CD4-positive, alpha-beta memory T cell (primary cell): Measurements from ENCODE around the gene AMN1. TPM values are rescaled to one million over a fixed set of nuclear protein-coding genes. Genes with fewer than 3 reads are reported as not detected.
"Not testable (repeated sequence)": the region's sequence is repeated elsewhere in the genome, so short reads cannot be mapped to it uniquely, and the experiment has no call there.

Experiments
- CTCF ChIA-PET: fragments of 350-600 bp; sonication (Branson Sonifier 250); formaldehyde crosslinking; loops from one replicate; lab custom pipeline; 2021; ENCODE audit warnings: inconsistent platforms; ENCODE audit not compliant: partially characterized antibody; lab: Charles Lee
- POLR2A ChIA-PET: fragments of 350-600 bp; sonication (Branson Sonifier 250); formaldehyde crosslinking; loops from one replicate; lab custom pipeline; 2021; ENCODE audit not compliant: partially characterized antibody; lab: Charles Lee
- DNase-seq, 5 donors: peaks; one replicate each; pipeline versions ENCODE4 v3.0.0 to v3.0.0-alpha.2; 2020 to 2022; ENCODE audit warnings: mixed read lengths in 1 of 5
- H3K27ac ChIP-seq: one replicate; pipeline ENCODE4 v1.7.0; 2013; ENCODE audit warnings: low read depth, low read length
- H3K27me3 ChIP-seq: 2 replicates; pipeline ENCODE4 v1.7.0; 2013; ENCODE audit warnings: mild to moderate bottlenecking, low read length, moderate library complexity; ENCODE audit not compliant: insufficient read depth
- H3K36me3 ChIP-seq: 2 replicates; pipeline ENCODE4 v1.7.0; 2013; ENCODE audit warnings: mild to moderate bottlenecking, low read length, moderate library complexity; ENCODE audit not compliant: insufficient read depth
- H3K4me1 ChIP-seq: 2 replicates; pipeline ENCODE4 v1.7.0; 2013; ENCODE audit warnings: mild to moderate bottlenecking, low read length, moderate library complexity; ENCODE audit not compliant: insufficient read depth
- H3K4me3 ChIP-seq, 2 donors: one replicate each; pipeline ENCODE4 v1.7.0; 2013; ENCODE audit warnings: low read length in 2 of 2, mild to moderate bottlenecking in 1 of 2
- H3K9me3 ChIP-seq, 2 donors: one replicate each; pipeline ENCODE4 v1.7.0; 2013; ENCODE audit warnings: low read length in 2 of 2, control low read depth in 1 of 2; ENCODE audit not compliant: control insufficient read depth in 1 of 2
- H3K27ac Mint-ChIP-seq, 7 donors: one replicate each; pipeline ENCODE4 v1.8.0; 2020 to 2021; ENCODE audit warnings: mixed read lengths in 7 of 7, mild to moderate bottlenecking in 6 of 7, inconsistent platforms in 3 of 7, moderate library complexity in 3 of 7
- H3K27me3 Mint-ChIP-seq, 2 donors: one replicate each; pipeline ENCODE4 v1.8.0; 2020 to 2021; ENCODE audit warnings: mixed read lengths in 2 of 2
- H3K36me3 Mint-ChIP-seq, 2 donors: one replicate each; pipeline ENCODE4 v1.8.0; 2020 to 2021; ENCODE audit warnings: mixed read lengths in 2 of 2, inconsistent platforms in 1 of 2, mild to moderate bottlenecking in 1 of 2
- H3K4me1 Mint-ChIP-seq, 4 donors: one replicate each; pipeline ENCODE4 v1.8.0; 2020 to 2021; ENCODE audit warnings: mixed read lengths in 4 of 4, mild to moderate bottlenecking in 1 of 4
- H3K4me3 Mint-ChIP-seq, 8 donors: one replicate each; pipeline ENCODE4 v1.8.0; 2020 to 2021; ENCODE audit warnings: mixed read lengths in 8 of 8, mild to moderate bottlenecking in 7 of 8, moderate library complexity in 6 of 8, inconsistent platforms in 3 of 8
- H3K9me3 Mint-ChIP-seq, 8 donors: one replicate each; pipeline ENCODE4 v1.8.0; 2020 to 2021; ENCODE audit warnings: mixed read lengths in 8 of 8, mild to moderate bottlenecking in 5 of 8, inconsistent platforms in 3 of 8, moderate library complexity in 1 of 8
- intact Hi-C: fragments of 100-400 bp; cut with micrococcal nuclease; formaldehyde crosslinking; loops from one replicate; pipeline ENCODE4 v1.15.1; 2023
- polyA plus RNA-seq, 2 donors: library from polyadenylated mRNA; unstranded; fragments of 300-500 nt; fragmentation: Illumina TruSeq; gene quantifications; one replicate each; pipeline ENCODE4 v1.2.3, GENCODE V29; 2021
- total RNA-seq, 2 experiments: library from RNA; stranded (reverse); gene quantifications; one replicate each; pipeline ENCODE4 v1.2.3, GENCODE V29; 2021

The AMN1 gene
- total and polyA plus RNA-seq, 4 experiments from 2014 or later = 9.6 to 18.4 (median 14.9) TPM

GRCh38 chr12:31736472-31736871, 7.7 kb upstream of the AMN1 start:
- H3K9me3 ChIP-seq = no peaks in the 10 kb centered on the region
- H3K27ac ChIP-seq = peak overlapping the region; percentile 39
- H3K4me3 ChIP-seq = no peak overlapping the region
- peak overlapping the region in 7 of 8 donors; percentile 13 to 63 (median 43) for H3K4me3 Mint-ChIP-seq
- peaks cover 35 to 74% (median 55%) of the 10 kb centered on the region in 4 donors for H3K4me1 Mint-ChIP-seq
- H3K36me3 ChIP-seq = no peaks in the 10 kb centered on the region
- peaks cover 53% of the 10 kb centered on the region for H3K4me1 ChIP-seq
- no peaks in the 10 kb centered on the region for H3K27me3 ChIP-seq
- DNase-seq = peak; percentile 72 to 92 (median 82)
- intact Hi-C loops = loop anchor here (1.0 kb wide), 1 partner anchor 160 kb away; no protein-coding TSS in a partner anchor
- H3K9me3 Mint-ChIP-seq = peaks cover 0 to 11% (median 0%) of the 10 kb centered on the region in 8 donors
- peak overlapping the region; percentile 90 to 98 (median 94) for H3K27ac Mint-ChIP-seq
- POLR2A ChIA-PET = interaction anchor here (2.1 kb wide), 1 partner anchor 8 kb away, joined by 13 read pairs; the partner anchor contains the start of gene AMN1
- H3K36me3 Mint-ChIP-seq = peaks cover 0 to 5% of the 10 kb centered on the region in 2 donors
- no peaks in the 10 kb centered on the region for H3K27me3 Mint-ChIP-seq
- CTCF ChIA-PET = interaction anchor here (0.7 to 1.1 kb wide), 2 partner anchors 10 to 138 kb away, joined by 3 read pairs; no protein-coding TSS in a partner anchor

DNA sequence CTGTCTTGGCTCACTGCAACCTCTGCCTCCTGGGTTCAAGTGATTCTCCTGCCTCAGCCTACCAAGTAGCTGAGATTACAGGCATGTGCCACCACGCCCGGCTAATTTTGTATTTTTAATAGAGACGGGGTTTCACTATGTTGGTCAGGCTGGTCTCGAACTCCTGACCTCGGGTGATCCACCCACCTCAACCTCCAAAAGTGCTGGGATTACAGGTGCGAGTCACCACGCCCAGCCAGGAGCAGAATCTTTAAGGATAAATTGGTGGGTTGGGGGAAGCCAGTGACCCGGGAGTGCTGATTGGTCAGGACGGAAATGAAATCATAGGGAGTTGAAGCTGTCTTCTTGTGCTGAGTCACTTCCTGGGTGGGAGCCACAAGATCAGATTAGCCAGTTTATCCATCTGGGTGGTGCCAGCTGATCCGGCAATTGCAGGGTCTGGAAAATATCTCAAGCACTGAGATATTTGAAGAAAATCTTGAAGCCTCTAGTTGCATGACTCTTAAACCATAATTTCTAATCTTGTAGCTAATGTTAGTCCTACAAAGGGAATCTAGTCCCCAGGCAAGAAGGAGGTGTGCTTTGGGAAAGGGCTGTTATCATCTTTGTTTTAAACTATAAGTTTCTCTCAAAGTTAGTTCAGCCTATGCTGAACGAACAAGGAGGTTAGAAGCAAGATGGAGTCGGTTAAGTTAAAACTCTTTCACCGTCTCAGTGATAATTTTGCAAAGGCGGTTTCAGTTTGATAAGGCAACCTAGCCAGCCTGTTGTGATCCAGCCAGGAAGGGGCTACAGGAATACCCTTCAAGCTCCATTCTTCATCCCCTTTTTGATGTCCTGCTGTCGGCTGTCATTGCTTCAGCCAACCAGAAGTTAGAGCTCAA, 5.0 kb upstream of the AMN1 start:
- H3K36me3 ChIP-seq, H3K27me3 ChIP-seq, H3K27me3 Mint-ChIP-seq, intact Hi-C loops, H3K9me3 ChIP-seq, H3K4me3 ChIP-seq, H3K27ac ChIP-seq: not testable (repeated sequence)
- H3K4me1 ChIP-seq = peaks cover 51% of the 10 kb centered on the region
- H3K36me3 Mint-ChIP-seq = peaks cover 16 to 18% of the 10 kb centered on the region in 2 donors
- ChIA-PET CTCF (interaction anchor here (0.9 to 1.4 kb wide), 7 partner anchors 13 to 226 kb away, joined by 3 to 5 read pairs (median 3); no protein-coding TSS in a partner anchor), POLR2A (interaction anchor here (0.6 to 5.4 kb wide), 10 partner anchors 9 to 227 kb away, joined by 3 to 32 read pairs (median 4); partner anchors contain the start of gene RESF1)
- peak overlapping the region; percentile 63 to 85 (median 79) for H3K27ac Mint-ChIP-seq
- peak overlapping the region in 6 of 8 donors; percentile 4 to 70 (median 31) for H3K4me3 Mint-ChIP-seq
- peaks cover 40 to 73% (median 55%) of the 10 kb centered on the region in 4 donors for H3K4me1 Mint-ChIP-seq
- DNase-seq = peak in 2 of 5 donors; percentile 34 to 77
- peaks cover 0 to 29% (median 13%) of the 10 kb centered on the region in 8 donors for H3K9me3 Mint-ChIP-seq

GRCh38 chr12:31732926-31733548, 4.2 kb upstream of the AMN1 start:
- DNase-seq = peak in 1 of 5 donors; percentile 47
- H3K4me1 Mint-ChIP-seq = peaks cover 35 to 75% (median 56%) of the 10 kb centered on the region in 4 donors
- no peaks in the 10 kb centered on the region for H3K9me3 ChIP-seq
- intact Hi-C loops = no loop called here
- no peaks in the 10 kb centered on the region for H3K27me3 Mint-ChIP-seq
- H3K27me3 ChIP-seq = no peaks in the 10 kb centered on the region
- no peaks in the 10 kb centered on the region for H3K36me3 ChIP-seq
- H3K27ac Mint-ChIP-seq = peak overlapping the region in 6 of 7 donors; percentile 0 to 82 (median 40)
- H3K4me1 ChIP-seq = peaks cover 54% of the 10 kb centered on the region
- ChIA-PET CTCF (interaction anchor here (0.8 to 1.2 kb wide), 5 partner anchors 23 to 227 kb away, joined by 3 to 4 read pairs (median 4); no protein-coding TSS in a partner anchor), POLR2A (interaction anchor here (0.7 to 5.4 kb wide), 9 partner anchors 16 to 228 kb away, joined by 3 to 32 read pairs (median 5); partner anchors contain the start of genes ETFBKMT and RESF1)
- peaks cover 16 to 21% of the 10 kb centered on the region in 2 donors for H3K36me3 Mint-ChIP-seq
- H3K27ac ChIP-seq = no peak overlapping the region
- peaks cover 0 to 29% (median 13%) of the 10 kb centered on the region in 8 donors for H3K9me3 Mint-ChIP-seq
- H3K4me3 ChIP-seq = no peak overlapping the region
- H3K4me3 Mint-ChIP-seq = peak overlapping the region in 6 of 8 donors; percentile 2 to 70 (median 37)

- intact Hi-C loops, H3K27me3 ChIP-seq, H3K36me3 ChIP-seq, H3K9me3 ChIP-seq, H3K27me3 Mint-ChIP-seq, DNase-seq, H3K27ac ChIP-seq, H3K4me3 ChIP-seq: not testable (repeated sequence)
- POLR2A ChIA-PET = interaction anchor here (0.9 to 5.4 kb wide), 7 partner anchors 12 to 228 kb away, joined by 3 to 32 read pairs (median 5); partner anchors contain the start of genes ETFBKMT and RESF1
- H3K27ac Mint-ChIP-seq = peak overlapping the region in 2 of 7 donors; percentile 84 to 100
- peak overlapping the region in 2 of 8 donors; percentile 63 to 99 for H3K4me3 Mint-ChIP-seq
- peaks cover 2 to 29% (median 15%) of the 10 kb centered on the region in 8 donors for H3K9me3 Mint-ChIP-seq
- peaks cover 37 to 71% (median 55%) of the 10 kb centered on the region in 4 donors for H3K4me1 Mint-ChIP-seq
- H3K4me1 ChIP-seq = peaks cover 52% of the 10 kb centered on the region
- peaks cover 24 to 25% of the 10 kb centered on the region in 2 donors for H3K36me3 Mint-ChIP-seq
- CTCF ChIA-PET = interaction anchor here (0.6 to 1.8 kb wide), 4 partner anchors 10 to 181 kb away, joined by 3 to 5 read pairs (median 4); no protein-coding TSS in a partner anchor
These were observed 2.4 kb upstream of the AMN1 start for GRCh38 chr12:31731203-31731602.

DNA sequence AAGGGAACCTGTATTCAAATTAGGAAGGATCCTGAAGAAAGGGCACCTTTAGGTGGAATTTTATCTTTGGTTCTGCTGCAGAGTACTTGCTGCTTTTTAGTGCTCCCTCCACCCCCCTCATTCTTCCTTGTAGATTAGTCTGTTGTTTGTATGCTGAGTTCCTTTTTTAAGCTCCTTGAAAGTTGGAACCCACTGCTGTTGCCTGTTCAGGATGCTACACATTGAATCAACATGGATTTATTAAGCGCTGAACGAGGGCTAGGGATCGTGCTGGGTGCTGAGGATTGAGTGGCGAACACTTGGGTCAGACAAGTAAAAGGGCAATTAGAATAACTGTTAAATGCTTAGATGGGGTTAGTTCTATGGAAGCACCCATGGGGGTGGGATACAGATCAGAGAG, 884 bp upstream of the AMN1 start:
- ChIA-PET POLR2A (interaction anchor here (0.6 to 3.5 kb wide), 36 partner anchors 8 to 407 kb away, joined by 3 to 97 read pairs (median 4); partner anchors contain the start of genes ETFBKMT and RESF1), CTCF (interaction anchor here (0.6 to 2.8 kb wide), 6 partner anchors 11 to 263 kb away, joined by 3 to 11 read pairs (median 4); no protein-coding TSS in a partner anchor)
- H3K9me3 ChIP-seq = no peaks in the 10 kb centered on the region
- peak overlapping the region; percentile 53 to 99 for H3K4me3 ChIP-seq
- intact Hi-C loops = loop anchor here (1.0 to 5.0 kb wide), 6 partner anchors 38 to 949 kb away; partner anchors contain the start of genes DNM1L, ETFBKMT and RESF1
- H3K36me3 ChIP-seq = no peaks in the 10 kb centered on the region
- H3K4me1 ChIP-seq = peaks cover 51% of the 10 kb centered on the region
- peak overlapping the region; percentile 81 for H3K27ac ChIP-seq
- peak overlapping the region; percentile 98 to 100 (median 99) for H3K4me3 Mint-ChIP-seq
- no peaks in the 10 kb centered on the region for H3K27me3 ChIP-seq
- peak overlapping the region; percentile 97 to 100 (median 99) for H3K27ac Mint-ChIP-seq
- peaks cover 2 to 29% (median 15%) of the 10 kb centered on the region in 8 donors for H3K9me3 Mint-ChIP-seq
- H3K27me3 Mint-ChIP-seq = no peaks in the 10 kb centered on the region
- peaks cover 37 to 73% (median 54%) of the 10 kb centered on the region in 4 donors for H3K4me1 Mint-ChIP-seq
- no peak for DNase-seq
- peaks cover 25 to 37% of the 10 kb centered on the region in 2 donors for H3K36me3 Mint-ChIP-seq

DNA sequence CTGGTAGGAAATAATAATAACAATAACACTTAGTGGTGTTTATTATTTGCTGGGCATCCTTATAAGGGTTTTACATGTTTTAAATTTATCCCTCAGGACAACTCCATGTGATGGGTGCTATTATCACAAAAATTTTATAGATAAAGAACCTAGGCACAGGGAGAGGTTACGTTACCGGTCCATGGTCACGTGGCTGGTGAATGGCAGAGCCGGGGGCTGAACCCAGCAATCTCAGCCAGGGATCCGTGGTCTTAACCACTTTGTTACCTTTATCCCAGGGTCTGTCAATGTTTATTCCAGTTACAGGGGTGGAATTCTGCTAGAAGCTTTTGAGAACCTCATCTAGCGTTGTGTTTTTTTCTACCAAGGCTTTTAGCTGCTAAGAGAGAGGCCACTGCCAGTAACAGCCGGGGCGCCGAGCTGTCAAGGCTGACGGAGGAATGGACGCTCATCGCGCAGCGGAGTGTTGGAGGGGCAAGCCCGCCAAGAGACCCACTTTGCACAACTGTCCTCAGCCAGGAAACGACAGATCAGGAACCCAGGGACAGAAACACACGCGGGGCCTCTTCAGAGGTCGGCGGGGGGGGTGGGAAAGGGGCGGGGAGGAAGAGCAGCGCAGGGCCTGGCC, 418 bp downstream of the AMN1 start:
- Histone ChIP-seq H3K27ac (peak overlapping the region; percentile 81), H3K9me3 (no peaks in the 10 kb centered on the region), H3K36me3 (no peaks in the 10 kb centered on the region), H3K4me3 (peak overlapping the region; percentile 88 to 99), H3K4me1 (peaks cover 55% of the 10 kb centered on the region), H3K27me3 (no peaks in the 10 kb centered on the region)
- Mint-ChIP-seq H3K4me1 (peaks cover 41 to 76% (median 54%) of the 10 kb centered on the region in 4 donors), H3K27me3 (no peaks in the 10 kb centered on the region), H3K9me3 (peaks cover 2 to 36% (median 16%) of the 10 kb centered on the region in 8 donors), H3K4me3 (peak overlapping the region; percentile 98 to 100 (median 99)), H3K27ac (peak overlapping the region; percentile 97 to 100 (median 99)), H3K36me3 (peaks cover 29 to 47% of the 10 kb centered on the region in 2 donors)
- intact Hi-C loops = loop anchor here (1.0 to 5.0 kb wide), 5 partner anchors 21 to 950 kb away; partner anchors contain the start of gene DNM1L
- ChIA-PET POLR2A (interaction anchor here (0.6 to 3.5 kb wide), 38 partner anchors 8 to 406 kb away, joined by 3 to 97 read pairs (median 6); partner anchors contain the start of genes ETFBKMT and RESF1), CTCF (interaction anchor here (0.7 to 2.8 kb wide), 5 partner anchors 10 to 232 kb away, joined by 3 to 11 read pairs (median 4); no protein-coding TSS in a partner anchor)
- DNase-seq = no peak
